AG20443 (cell line): ENCODE measurements around the gene ANO2.

Source experiments
- DNase-seq: peaks from one replicate; pipeline ENCODE4 v3.0.0; 2012; ENCODE audit warnings: low spot score, mixed read lengths

Gene ANO2

GRCh38 chr12:5515458-5515857, 429.6 kb downstream of the ANO2 start:
- no peak for DNase-seq

- DNase-seq = no peak
Observed at GRCh38 chr12:5514545-5514944, 430.5 kb downstream of the ANO2 start.

GRCh38 chr12:5514016-5514415, 431.0 kb downstream of the ANO2 start:
- DNase-seq = no peak

GRCh38 chr12:5513406-5513805, 431.7 kb downstream of the ANO2 start:
- DNase-seq = no peak
